NCI-H146 treated with DMSO at 0.1 percent for 48 hours (cell line): ENCODE data around the gene DDIT3.
"Not testable (repeated sequence)": the region's sequence is repeated elsewhere in the genome, so short reads cannot be mapped to it uniquely, and the experiment has no call there.

Experiments
- DNase-seq: peaks from one replicate; lab custom pipeline; 2025; ENCODE audit not compliant: unreplicated experiment; lab: John Stamatoyannopoulos, UW

The DDIT3 gene, protein sequence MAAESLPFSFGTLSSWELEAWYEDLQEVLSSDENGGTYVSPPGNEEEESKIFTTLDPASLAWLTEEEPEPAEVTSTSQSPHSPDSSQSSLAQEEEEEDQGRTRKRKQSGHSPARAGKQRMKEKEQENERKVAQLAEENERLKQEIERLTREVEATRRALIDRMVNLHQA

DNA sequence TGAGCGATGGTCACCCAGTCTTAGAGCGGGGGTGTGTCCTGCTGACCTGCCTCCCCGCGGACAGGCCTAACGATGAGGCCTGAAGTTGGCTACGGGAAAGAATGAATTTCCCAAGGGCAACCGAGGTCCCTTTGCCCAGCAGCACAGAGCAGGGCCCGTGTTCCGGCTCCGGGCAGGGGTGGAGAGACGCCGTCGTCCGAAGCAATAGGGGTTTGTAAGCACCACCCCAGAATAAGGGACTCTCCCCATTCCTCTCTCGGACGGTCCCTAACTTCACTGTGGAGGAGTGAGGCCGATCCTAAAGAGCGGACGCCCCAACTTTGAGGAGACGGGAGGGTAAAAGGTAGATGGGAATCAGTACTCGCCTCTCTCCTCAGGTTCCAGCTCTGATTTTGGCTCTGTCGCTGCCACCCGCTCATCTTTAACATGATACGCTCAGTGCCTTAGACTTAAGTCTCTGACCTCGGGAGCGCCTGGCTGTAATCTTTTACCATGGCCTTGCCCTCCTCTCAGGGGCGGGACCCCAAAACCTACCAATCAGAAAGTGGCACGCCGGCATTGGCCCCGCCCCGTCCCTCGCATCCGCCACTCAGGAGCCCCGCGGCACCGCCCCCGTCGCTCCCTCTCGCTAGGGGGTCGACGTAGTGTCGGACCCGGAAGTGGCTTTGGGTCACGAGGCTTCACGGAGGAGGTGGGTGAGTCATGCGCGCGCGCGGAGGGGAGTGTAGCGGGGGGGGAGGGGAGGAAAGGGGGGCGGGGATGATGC lies at the start of gene DDIT3:
Gene DDIT3, minus strand, starts transcription at position 462 of the 766 bp plus-strand sequence. CDS start 3,108 bp downstream, outside the sequence.
- DNase-seq = peak; percentile 94

DNA sequence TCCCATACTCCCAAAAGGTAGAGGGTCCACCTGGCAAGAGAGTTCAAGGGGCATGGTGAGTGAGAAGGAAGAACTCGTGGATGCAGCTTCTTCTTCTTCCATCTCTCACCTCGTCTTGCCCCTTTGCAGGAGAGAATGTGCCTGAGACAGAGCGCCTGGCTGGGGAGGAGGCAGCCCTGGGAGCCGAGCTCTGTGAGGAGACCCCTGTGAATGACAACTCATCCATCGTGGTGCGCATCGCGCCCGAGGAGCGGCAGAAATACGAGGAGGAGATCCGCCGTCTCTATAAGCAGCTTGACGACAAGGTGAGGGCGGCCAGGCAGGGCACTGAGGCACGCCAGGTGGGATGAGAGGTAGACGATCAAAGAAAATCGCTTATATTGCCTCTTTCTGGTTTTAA lies 49.5 kb upstream of the DDIT3 start:
- no peak for DNase-seq

DNA sequence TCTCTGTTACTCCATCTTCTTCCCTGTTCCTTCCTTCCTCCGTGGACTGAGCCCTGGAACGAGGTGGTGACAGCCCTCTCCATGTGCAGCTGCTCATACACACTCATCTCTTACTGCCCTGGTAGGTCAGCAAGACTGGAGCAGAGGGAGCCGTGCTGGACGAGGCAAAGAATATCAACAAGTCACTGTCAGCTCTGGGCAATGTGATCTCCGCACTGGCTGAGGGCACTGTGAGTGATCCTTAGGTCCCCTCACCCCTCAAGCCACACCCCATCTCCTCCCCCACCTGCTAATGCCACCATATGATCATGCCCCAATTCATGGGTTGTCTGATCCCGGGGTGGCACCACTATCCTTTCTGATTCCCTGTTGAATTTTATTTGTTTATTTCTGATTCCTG lies 48.5 kb upstream of the DDIT3 start:
- DNase-seq = no peak

DNA sequence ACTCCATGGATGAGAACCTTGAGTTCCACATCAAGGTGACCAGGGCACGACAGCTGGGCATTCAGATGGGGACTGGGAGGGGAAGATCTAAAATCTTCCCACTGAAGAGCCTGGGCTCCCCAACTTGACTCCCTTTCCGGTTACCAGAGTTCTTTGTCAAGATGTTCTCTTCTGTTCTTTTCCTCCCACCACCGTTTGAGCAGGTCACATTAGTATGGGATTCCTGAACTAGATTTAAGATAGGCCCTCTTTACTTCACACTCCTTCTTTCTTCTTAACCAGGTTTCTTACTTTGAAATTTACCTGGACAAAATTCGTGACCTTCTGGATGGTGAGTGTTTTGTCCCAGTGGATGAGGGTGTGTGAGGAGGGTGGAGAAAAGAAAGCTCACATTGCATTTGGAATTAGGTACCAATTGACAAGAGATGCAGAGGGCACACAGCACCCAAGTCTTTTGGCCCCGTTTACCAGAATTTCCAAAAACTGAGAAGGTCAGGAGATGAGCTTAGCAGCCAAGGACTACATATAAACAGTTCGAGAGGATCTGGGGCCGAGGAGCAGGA lies 43.9 kb upstream of the DDIT3 start:
- no peak for DNase-seq

DNA sequence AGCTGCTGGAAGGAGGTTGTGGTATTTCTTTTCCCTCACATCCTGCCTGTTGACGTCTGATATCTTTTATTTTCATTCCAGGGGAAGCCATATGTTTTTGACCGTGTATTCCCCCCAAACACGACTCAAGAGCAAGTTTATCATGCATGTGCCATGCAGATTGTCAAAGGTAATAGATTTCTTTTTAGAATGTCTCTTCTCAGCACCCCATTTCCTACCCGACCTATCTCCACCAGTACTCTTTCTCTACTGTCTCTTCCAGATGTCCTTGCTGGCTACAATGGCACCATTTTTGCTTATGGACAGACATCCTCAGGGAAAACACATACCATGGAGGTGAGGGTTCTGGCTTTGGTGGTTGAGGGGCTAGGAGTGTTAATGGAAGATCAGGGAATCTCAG lies 43.0 kb upstream of the DDIT3 start:
- no peak for DNase-seq

DNA sequence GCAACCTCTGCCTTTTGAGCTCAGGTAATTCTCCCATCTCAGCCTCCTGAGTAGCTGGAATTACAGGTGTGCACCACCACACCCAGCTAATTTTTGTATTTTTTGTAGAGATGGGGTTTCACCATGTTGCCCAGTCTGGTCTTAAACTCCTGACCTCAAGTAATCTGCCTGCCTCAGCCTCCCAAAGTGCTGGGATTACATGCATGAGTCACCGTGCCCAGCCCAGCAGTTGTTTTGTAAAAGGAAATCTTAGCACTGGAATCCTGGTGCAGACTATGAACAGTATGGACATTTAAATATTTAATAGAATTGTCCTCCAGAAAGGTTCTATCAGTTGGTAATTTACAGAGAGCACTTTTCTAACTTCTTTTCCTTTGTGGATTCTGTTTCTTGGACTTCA lies 40.8 kb upstream of the DDIT3 start:
- DNase-seq = not testable (repeated sequence)

DNA sequence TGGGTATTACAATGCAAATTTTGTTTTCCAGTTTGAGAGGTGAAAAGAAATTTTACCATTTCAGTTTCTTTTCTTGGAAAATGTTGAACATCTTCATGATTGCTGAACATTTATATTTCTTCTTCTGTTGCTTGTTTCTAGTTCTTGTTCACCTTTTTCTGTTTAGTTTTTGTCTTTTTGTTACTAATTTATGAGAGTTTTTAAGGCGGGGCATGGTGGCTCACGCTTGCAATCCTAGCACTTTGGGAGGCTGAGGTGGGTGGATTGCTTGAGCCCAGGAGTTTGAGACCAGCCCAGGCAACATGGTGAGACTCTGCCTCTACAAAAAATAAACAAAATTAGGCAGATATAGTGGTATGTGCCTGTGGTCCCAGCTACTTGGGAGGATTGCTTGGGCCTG lies 40.2 kb upstream of the DDIT3 start:
- no peak for DNase-seq

DNA sequence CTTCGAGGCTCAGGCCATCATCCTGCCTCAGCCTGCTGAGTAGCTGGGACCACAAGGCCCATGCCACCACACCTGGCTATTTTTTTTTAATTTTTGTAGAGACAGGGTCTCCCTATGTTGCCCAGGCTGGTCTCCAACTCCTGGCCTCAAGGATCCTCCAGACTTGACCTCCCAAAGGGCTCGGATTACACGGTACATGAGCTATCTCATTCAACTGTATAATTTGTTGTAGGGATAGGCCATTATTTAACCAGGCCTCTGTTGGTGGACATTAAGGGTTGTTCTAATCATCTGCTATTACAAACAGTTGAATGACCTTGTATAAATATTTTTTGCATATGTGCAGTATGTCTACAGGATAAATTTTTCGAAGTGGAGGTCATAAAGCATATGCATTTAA lies 38.5 kb upstream of the DDIT3 start:
- no peak for DNase-seq

DNA sequence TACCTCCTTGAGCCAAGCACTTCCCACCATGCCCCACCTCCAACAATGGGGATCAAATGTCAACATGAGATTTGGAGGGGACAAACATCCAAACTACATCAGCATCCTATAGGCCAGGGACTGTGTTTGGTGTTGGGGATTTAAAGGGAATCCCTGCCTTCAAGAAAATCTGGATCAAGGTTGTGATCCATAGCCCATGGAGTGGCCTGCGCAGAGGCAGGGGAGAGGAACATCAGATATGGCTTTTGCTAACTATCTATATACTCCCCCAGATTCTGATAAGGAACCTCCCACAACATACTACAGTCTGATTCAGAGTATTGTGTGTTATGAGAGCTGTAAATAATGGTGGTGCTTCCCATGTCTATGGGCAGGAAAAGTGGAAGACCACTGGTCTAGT lies 34.6 kb upstream of the DDIT3 start:
- DNase-seq = no peak

DNA sequence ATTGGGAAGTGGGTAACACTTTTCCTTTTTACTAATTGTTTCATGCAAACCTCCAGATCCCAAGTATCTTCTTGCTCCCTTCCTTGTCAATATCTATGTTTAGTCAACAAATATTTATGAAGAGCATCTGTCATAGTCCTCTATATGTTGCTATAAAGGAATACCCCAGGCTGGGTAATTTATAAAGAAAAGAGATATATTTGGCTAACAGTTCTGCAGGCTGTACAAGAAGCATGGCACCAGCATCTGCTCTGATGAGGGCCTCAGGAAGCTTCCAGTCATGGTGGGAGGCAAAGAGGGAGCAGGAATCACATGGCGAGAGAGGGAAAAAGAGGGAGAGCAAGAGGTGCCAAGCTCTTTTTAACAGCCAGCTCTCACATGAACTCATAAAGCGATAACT lies 34.1 kb upstream of the DDIT3 start:
- DNase-seq = no peak

DNA sequence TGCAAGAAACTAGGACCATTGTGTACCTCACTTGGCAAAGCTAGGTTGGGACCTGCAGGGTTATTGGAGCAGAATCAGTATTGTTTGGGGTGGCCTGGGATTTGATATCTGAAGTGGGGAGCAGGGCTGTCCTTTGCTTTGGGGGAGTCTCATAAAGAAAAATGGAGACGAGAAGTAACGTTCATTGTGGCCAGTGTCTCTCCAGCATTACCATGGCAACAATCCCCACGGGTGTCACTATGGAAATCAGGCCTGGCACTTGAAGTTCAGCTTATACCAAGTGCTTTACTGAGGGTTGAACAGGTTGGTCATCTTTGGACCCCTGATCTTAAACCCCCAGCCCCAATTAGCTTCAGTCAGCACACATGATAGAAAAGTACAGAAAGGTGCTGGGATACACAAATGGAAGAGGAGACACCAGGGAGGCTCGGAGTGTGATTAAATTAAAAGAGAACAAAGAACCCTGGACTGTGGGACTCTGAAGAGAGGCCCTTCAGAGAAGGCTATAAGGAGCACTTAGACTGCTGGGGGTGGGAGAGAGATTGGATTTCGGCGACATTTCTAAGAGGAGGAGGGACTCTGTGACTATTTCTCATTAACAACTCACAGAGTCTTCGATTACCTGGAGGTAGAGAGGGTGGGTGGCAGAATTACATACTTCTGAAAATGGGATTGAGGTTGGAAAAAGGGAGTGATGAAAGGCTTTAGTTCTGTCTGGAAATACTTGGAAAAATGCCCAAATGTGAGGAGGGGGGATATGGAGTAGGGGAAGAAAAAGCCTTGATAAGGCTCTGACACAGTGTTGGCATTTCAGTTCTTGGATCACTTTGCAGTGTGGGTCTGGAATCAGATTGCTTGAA lies 33.3 kb upstream of the DDIT3 start:
- DNase-seq = no peak

DNA sequence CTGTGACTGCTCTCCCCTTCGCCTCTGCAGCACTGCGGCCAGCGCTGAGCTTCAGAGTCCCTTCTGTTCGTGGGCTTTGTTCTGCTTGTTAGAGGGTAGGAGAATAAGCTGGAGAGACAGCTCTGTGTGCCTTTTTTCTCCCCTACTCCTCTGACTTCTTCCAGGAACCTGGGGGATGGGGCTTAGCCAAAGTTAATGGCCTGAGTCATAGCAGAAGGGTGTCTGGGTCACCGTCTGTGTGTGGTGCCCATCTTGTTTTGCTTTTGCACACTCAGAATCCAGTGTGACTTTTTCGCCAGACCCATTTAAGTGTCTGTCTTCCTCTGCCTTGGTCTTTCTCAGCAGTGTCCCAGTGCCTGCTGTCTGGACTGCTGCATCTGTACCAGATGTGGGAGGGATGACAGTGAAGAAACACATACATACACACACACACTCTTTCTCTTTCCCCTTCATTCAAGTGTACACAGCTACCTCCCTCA lies 32.6 kb upstream of the DDIT3 start:
- DNase-seq = no peak

DNA sequence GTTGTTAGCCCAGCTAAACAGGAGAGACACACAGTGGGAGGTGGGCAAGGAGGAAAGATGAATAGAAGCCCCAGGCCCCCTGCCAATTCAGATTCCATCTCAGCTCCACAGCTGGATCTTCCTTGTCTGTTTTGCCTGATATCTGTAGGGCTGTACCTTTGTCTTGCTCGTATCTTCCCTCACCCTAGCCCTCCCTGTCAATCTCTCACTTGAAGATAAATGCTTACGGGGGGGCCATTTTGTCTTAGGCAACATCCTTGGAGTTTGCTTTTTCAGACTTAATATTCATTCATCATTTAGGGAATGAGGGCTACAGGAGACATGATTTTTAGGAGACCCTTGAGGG lies 32.0 kb upstream of the DDIT3 start:
- DNase-seq = no peak

DNA sequence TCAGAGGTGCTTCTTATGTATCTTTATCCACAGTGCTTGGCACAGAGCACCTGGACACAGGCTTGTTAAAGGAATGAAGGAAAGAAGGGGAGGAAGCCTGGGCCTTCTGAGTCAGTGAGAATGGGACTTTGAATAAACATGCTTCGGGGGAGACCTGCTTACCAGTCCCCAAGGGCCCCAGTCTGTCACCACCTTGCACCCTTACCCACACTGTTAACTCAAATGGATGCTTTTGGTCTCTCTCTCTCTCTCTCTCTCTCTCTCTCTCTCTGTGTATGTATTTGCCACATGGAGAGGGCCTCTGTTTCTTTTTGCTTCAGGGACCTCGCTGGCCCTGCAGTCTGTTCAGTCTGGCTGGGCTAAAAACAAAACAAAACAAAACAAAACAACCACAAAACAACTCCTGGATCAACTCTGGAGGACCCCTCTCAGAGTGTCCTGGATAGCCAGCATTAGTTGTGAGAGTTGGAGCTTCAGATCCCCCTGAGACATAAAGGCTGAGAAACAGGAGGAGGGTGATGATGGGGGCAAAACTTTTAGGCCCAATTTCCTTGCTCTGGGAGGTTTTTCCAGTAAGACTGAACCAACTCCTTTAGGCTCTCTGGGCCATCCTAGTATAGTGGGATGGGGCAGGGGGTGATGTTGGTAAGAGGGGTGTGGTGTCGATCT lies 31.5 kb upstream of the DDIT3 start:
- no peak for DNase-seq

DNA sequence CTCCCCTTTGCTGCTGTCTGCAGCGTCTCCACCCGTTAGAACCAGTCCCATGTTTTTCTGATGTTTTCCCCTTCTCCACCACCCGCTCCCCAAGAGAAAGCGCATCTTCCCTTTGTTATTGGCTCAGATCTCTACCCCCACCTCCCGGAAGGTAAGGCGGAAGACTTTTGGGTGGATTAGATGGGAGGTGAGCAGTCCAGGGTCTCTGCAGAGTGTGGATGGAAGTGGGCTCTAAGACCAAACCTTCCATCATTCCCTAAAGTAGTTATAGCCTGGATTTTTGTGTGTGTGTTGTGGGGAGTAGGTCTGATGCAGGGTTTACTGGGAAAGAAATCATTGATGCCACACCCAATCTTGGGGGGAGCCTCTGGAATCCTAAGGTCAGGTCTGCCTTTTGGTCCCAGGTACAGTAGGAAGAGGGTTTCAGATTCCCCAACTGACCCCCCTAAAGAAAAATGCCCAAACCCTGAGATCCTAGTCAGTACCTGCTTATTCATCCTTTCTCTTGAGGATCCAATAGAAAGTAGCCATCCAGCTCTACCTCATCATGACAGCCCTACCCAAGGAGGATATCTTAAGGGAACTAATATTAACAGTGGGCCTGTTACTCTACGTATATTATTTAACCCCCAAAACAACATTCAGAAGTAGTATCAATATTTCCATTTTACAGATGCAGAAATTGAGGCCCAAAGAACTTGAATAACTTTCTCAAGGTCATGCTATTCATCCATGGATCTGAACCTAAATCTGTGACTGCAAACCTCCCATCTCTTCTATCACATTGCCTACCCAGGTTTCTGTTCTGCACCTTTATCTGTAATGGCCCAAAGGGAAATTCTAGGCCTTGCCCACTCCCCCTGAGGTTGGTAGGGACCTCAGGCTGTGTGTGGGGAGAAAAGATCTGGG lies 30.6 kb upstream of the DDIT3 start:
- no peak for DNase-seq

DNA sequence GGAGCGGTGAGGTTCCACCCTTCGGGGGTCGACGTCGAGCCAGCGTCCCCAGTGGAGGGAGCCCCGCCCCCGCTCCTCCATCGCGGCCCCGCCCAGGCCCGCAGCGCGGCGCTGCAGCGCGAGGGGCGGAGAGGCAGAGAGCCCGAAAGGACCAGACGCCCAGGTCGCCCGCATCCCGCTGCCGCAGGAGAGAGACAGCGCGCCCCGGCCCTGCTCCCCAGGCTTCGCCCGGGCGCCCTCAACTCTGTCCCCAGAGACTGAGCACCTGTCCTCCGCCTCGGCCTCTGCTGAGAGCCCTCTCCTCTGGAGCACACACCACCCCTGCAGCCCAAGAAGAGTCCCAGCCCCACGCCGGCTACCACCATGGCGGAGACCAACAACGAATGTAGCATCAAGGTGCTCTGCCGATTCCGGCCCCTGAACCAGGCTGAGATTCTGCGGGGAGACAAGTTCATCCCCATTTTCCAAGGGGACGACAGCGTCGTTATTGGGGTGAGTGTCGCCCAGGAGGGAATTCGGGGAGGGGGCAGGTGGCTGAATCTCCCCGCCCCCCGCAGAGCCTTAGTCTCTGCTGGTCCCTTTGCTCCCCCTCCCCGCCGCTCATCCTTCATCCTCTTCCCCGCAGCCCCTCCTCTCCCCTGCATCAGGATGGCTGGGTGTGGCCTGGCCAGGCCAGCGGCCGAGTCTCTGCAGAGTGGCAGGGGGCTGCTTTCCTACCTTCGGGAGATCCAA lies 29.8 kb upstream of the DDIT3 start, which contains the start of gene KIF5A:
Gene KIF5A, plus strand, starts transcription at position 136 of the 732 bp plus-strand sequence. Its CDS starts 228 bp downstream, at position 364.
- DNase-seq = peak; percentile 35

DNA sequence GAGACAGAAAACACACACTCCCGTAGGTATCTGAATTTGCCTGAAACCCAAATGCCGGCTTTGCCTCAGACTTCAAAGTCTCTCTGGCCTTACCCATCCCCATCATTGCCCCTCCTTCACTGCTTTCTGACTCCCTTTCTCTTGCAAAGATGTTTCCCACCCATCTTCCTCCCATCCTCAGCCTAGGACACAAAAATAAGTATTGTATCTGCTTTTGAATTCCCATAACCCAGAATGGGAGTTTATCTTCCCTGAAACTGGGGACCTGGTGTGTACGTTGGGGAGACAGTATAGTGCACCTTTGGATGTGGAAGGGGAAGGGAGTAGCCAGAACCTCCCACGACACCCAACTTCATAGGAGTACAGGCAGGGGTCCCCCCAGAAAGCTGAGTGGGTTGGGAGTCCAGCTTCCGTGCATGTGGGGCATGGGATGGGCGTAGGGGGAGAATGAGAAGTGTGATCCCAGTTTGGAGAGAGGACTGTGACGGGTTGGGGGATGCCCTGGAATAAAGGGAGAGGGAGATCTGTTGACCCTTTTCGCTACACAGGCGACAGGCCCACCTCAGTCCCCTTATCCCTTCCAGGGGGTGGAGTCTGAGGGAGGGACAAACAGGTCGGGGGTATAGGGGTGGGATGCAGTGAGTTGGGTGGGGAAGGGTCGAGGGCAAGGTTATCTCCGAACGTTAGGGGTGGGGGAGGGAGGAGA lies 29.0 kb upstream of the DDIT3 start:
- no peak for DNase-seq

DNA sequence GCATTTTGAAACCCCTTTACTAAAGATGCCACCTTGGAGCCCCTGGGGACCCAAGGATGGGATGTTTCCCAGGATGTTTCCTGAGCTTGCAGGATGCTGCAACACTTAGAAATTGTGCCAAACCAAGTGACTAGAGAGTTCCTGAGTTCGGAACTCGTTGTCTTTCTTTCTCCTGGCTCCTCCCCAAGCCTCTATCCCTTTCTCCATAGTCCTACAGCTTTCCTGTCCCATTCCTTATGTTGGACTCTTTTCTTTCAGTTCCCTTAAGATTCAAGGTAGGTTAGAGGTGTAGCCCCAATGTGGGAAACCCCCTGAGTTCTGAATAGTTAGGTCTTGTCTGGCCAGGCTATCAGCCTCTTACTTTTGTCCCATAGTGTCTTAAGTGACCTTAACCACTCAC lies 28.2 kb upstream of the DDIT3 start:
- DNase-seq = no peak

DNA sequence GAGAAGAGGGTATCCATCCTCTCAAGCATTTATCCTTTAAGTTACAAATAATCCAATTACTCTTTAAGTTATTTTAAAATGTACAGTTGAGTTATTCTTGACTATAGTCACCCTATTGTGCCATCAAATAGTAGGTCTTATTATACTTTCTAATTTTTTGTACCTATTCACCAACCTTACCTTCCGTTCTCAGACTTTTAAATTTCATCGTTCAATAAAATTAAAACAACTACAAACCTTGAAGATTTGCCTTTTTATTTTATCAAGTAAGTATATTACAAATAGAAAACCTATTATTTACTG lies 27.6 kb upstream of the DDIT3 start:
- DNase-seq = no peak
